ENCODE measurements around the gene OLFML2B. TPM values are rescaled to one million over a fixed set of nuclear protein-coding genes. Genes with fewer than 3 reads are reported as not detected.

OLFML2B gene
- polyA plus RNA-seq, 1 experiment = 3.5 TPM

DNA sequence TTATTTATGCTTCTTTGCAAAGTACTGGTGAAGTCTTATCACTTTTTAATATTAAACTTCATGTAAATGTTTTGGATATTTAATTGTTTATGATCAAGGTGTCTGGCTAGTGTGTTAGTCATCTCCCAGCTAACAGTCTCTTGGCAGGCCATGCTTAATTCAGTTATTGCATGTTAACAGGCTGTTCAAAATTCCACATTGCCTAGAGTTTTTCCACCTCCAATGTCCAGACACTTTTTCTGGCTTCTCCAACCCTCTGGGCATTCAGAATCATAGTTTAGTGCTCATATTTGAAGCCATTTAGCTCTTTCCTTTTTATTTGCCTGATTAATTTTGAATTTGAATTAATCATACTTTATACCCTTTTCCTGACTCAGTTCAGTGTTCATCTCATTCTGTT, 69.2 kb downstream of the OLFML2B start:
- Histone ChIP-seq H3K36me3 (ENCODE audit: control insufficient read depth, insufficient read depth, low read length) (no peaks in the 10 kb centered on the region), H3K4me3 (ENCODE audit: low read depth, low read length) (no peak overlapping the region), H3K27me3 (ENCODE audit: control insufficient read depth, insufficient read depth, low read length) (no peaks in the 10 kb centered on the region)
- TF ChIP-seq, protein P1, sequence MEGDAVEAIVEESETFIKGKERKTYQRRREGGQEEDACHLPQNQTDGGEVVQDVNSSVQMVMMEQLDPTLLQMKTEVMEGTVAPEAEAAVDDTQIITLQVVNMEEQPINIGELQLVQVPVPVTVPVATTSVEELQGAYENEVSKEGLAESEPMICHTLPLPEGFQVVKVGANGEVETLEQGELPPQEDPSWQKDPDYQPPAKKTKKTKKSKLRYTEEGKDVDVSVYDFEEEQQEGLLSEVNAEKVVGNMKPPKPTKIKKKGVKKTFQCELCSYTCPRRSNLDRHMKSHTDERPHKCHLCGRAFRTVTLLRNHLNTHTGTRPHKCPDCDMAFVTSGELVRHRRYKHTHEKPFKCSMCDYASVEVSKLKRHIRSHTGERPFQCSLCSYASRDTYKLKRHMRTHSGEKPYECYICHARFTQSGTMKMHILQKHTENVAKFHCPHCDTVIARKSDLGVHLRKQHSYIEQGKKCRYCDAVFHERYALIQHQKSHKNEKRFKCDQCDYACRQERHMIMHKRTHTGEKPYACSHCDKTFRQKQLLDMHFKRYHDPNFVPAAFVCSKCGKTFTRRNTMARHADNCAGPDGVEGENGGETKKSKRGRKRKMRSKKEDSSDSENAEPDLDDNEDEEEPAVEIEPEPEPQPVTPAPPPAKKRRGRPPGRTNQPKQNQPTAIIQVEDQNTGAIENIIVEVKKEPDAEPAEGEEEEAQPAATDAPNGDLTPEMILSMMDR (IDR thresholded peaks at IDR 0.05; ENCODE audit: insufficient read depth, low read depth, low read length) = no peak
- no peak for DNase-seq (ENCODE audit: low read depth)
- ChIA-PET CTCF (interaction anchor here (1.1 to 1.5 kb wide), 2 partner anchors 24 to 42 kb away, joined by 4 to 5 read pairs; no protein-coding TSS in a partner anchor), POLR2A (no interaction called here)

GRCh38 chr1:161954050-161954449, 69.6 kb downstream of the OLFML2B start:
- POLR2A ChIA-PET = no interaction called here

DNA sequence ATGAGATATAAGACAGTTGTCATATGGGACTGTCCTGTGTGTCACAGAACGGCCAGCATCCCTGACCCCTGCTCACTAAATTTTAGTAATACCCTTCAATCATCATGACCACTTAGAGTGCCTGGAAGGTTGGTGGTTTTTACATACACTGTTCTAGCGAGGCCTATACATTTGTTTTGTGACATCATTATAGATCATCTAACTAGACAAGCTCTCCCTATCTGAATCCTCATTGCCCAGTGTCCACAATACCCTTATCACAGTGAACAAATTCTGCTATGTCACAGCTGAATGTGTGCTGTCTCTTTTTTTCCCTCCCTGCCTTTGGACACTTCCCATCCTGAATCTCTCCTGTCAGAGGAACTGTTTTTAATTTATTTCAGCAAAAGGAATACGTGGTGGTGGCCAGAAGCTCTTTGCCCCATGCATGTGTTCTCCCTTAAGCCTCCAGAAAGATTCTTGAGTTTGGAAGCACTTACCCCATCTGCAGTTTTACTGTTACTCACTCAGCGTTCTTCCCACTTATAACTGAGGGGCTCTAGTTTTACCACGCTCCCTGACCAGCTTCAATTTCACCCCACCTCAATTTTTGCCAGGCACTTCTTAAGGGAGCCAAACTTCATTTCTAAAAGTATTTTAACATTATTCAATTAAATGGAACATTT, 70.3 kb downstream of the OLFML2B start:
- CTCF ChIA-PET = no interaction called here
- no peaks in the 10 kb centered on the region for H3K27me3 ChIP-seq (ENCODE audit: control insufficient read depth, insufficient read depth, low read length)
- no peak overlapping the region for H3K4me3 ChIP-seq (ENCODE audit: low read depth, low read length)
- DNase-seq (ENCODE audit: low read depth) = no peak
- no peaks in the 10 kb centered on the region for H3K36me3 ChIP-seq (ENCODE audit: control insufficient read depth, insufficient read depth, low read length)
- TF ChIP-seq, protein P1 (IDR thresholded peaks at IDR 0.05; ENCODE audit: insufficient read depth, low read depth, low read length) = no peak
- POLR2A ChIA-PET = no interaction called here

More at GRCh38 chr1:161954050-161954449, 69.6 kb downstream of the OLFML2B start:
- H3K4me3 ChIP-seq (ENCODE audit: low read depth, low read length) = no peak overlapping the region
- no peaks in the 10 kb centered on the region for H3K27me3 ChIP-seq (ENCODE audit: control insufficient read depth, insufficient read depth, low read length)
- CTCF ChIA-PET = interaction anchor here (1.5 kb wide), 1 partner anchor 24 kb away, joined by 4 read pairs; no protein-coding TSS in a partner anchor
- TF ChIP-seq, protein P1 (IDR thresholded peaks at IDR 0.05; ENCODE audit: insufficient read depth, low read depth, low read length) = no peak
- no peaks in the 10 kb centered on the region for H3K36me3 ChIP-seq (ENCODE audit: control insufficient read depth, insufficient read depth, low read length)
- no peak for DNase-seq (ENCODE audit: low read depth)

DNA sequence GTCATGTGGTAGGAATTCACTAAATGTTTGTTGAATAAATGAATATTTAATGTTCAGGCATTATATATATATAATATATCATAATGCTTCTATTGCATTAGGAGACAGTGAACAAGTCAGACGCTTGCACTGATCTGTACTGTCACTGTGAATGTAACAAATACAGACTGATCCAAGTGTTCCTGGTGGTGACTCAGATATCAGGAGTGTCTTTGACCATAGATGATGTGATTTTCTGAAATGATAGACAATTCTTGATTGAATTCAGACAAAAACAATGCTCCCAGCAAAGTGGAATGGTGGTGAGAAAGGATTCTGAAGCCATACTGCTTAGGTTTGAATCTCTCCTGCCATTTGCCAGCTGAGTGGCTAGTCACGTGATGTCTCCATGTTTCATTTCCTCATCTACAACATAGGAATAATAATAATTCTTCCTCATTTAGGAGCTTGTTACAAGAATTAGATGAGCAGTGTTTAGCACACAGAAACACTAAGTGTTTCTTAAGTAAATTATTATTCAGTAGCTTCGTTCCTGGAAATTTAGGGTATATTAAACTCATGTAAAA, 71.0 kb downstream of the OLFML2B start:
- no peak for DNase-seq (ENCODE audit: low read depth)
- no peaks in the 10 kb centered on the region for H3K27me3 ChIP-seq (ENCODE audit: control insufficient read depth, insufficient read depth, low read length)
- TF ChIP-seq, protein P1 (IDR thresholded peaks at IDR 0.05; ENCODE audit: insufficient read depth, low read depth, low read length) = no peak
- ChIA-PET CTCF (no interaction called here), POLR2A (no interaction called here)
- no peak overlapping the region for H3K4me3 ChIP-seq (ENCODE audit: low read depth, low read length)
- no peaks in the 10 kb centered on the region for H3K36me3 ChIP-seq (ENCODE audit: control insufficient read depth, insufficient read depth, low read length)

DNA sequence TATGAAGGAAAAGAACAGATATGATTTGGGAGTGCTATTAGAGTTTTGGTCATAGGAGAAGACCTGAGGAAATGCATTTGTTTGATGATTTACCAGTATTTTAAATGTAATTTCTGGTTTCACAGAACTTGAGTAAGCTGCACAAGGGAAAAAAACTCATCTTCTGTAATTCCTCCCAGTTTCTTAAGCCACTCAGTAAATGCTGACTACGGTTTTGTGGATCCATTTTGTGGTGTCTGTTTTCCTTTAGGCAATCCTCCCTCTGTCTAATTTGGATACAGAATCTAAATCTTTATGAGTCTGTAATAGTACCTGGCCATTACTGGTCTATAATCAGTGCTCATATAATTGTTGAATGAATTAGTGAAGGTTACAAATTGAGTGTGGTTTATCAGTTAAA, 72.0 kb downstream of the OLFML2B start:
- Histone ChIP-seq H3K27me3 (ENCODE audit: control insufficient read depth, insufficient read depth, low read length) (no peaks in the 10 kb centered on the region), H3K4me3 (ENCODE audit: low read depth, low read length) (no peak overlapping the region), H3K36me3 (ENCODE audit: control insufficient read depth, insufficient read depth, low read length) (no peaks in the 10 kb centered on the region)
- no peak for DNase-seq (ENCODE audit: low read depth)
- POLR2A ChIA-PET = no interaction called here
- TF ChIP-seq, protein P1 (IDR thresholded peaks at IDR 0.05; ENCODE audit: insufficient read depth, low read depth, low read length) = no peak
- CTCF ChIA-PET = no interaction called here
